Posterior cingulate gyrus (tissue), 11 donors: ENCODE measurements around the gene ARHGAP1.
A peak's percentile ranks its signal among the peaks of the same experiment; 100 is the strongest.
"Not testable (repeated sequence)": the region's sequence is repeated elsewhere in the genome, so short reads cannot be mapped to it uniquely, and the experiment has no call there.

Experiments used
- DNase-seq, 10 donors: peaks; one replicate each; pipeline versions ENCODE4 v3.0.0 to v3.0.0-alpha.2; 2020 to 2021; ENCODE audit warnings: mixed read lengths in 3 of 10
- intact Hi-C: fragments of 100-400 bp; cut with DNase I; formaldehyde crosslinking; loops from one replicate; pipeline ENCODE4 v1.15.1; 2023

ARHGAP1 gene

DNA sequence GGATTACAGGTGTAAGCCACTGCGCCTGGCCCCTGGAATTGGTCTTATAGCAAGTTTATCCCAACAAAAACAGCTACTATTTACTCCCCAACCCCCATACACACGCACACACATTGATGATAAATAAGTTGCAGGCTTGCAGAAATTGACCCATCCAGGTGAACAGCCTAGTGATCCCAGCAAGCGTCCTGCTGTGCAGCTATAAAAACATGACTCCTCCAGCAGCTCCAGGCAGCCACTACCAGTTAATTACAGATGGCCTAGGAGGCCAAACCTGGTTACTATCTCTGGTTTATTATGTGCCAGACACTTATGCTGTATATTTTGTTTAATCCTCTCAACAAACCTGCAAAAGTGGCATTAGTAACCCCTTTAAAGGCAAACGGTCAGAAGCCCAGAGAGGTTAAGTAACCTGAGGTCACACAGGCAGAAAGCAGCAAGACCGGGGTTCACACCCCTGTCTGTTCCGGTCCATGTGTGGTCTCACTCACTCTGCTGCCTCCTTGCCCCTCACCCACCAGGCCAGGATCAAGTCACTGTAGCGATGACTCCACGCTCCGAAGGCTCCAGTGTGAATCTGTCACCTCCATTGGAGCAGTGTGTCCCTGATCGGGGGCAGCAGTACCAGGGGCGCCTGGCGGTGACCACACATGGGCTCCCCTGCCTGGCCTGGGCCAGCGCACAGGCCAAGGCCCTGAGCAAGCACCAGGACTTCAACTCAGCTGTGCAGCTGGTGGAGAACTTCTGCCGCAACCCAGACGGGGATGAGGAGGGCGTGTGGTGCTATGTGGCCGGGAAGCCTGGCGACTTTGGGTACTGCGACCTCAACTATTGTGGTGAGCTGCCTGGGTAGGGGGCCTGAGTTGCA is 25.2 kb upstream of the ARHGAP1 start:
- intact Hi-C loops = no loop called here
- DNase-seq = peak in 2 of 10 donors; percentile 50 to 63

DNA sequence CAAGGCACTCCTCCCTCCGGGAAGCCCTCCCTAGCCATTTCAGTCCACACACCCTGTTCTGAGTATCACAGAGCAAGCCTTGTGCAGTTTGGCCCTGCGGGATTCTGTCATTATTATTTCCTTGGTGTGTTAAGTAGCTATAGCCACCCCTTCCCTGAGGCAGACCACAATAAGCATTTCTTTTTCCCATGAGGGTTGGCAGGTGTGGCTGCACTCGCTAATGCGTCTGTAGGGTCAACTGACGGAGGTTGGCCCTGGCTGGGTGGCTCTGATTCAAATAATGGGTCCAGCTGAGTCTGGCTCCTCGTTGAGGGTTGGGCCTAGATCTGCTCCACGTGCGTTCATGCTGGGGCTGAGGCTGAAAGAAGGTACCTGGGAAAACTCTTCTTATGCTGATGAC is 23.7 kb upstream of the ARHGAP1 start:
- peak in 1 of 10 donors; percentile 43 for DNase-seq
- intact Hi-C loops = no loop called here

DNA sequence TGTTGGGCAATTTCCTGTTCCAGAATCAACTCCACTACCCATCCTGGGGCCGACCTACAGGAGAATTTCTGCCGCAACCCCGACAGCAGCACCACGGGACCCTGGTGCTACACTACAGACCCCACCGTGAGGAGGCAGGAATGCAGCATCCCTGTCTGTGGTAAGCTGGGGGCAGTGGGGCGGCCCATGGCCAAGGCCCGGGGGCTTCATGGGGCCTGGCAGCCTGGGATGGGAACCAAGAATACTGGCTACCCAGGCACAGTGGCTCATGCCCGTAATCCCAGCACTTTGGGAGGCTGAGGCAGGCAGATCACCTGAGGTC is 22.9 kb upstream of the ARHGAP1 start:
- DNase-seq = peak in 2 of 10 donors; percentile 64 to 73
- intact Hi-C loops = no loop called here

DNA sequence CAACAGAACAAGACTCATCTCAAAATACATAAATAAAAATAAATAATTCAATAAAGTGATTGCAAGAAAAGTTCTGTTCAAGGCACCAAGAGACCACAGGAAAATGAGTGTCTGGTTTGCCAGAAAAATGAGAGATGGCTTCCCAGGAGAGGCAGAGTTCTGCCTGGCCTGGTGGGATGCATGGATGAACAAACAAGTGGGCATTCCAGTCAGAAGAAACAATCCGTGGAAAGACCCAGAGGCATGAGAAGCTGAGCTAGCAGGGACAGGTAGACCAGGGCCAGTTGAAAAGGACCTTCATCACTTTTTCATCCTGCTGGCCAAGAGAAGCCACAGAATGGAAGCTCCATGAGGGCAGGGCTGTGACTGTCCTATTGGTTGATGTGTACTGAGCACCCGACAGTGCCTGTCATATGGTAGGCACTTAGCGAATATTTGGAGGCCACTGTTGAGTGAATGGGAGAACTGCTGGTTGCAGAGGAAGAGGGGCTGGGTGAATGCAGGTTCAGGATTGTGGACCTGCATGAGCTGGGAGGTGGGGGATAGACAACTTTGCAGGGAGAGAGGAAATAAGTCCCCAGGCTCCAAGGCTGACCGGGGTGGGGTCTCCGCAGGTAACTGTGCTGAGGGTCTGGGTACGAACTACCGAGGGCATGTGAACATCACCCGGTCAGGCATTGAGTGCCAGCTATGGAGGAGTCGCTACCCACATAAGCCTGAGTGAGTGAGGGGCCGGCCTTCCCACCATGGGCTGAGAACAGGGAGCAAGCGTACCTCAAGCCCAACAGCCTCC is 22.3 kb upstream of the ARHGAP1 start:
- intact Hi-C loops = no loop called here
- DNase-seq = peak in 1 of 10 donors; percentile 3

DNA sequence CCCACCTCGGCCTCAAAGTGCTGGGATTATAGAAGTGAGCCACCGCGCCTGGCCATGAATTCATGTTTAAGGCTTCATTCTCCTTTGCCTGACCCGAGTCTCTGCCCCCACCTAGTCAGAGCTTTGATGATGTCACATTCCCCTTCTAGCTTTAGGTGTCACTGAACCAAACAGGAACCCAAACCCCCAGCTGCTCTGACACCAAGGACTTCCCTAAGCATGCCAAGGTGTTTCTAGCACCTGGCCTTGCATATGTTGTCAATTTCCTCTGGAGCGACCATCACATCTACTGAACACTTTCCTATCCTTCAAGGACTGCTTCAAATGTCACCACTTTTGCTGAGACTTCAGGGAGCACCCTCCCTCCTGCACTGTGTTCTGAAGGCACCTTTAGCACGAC is 20.9 kb upstream of the ARHGAP1 start:
- intact Hi-C loops = no loop called here

DNA sequence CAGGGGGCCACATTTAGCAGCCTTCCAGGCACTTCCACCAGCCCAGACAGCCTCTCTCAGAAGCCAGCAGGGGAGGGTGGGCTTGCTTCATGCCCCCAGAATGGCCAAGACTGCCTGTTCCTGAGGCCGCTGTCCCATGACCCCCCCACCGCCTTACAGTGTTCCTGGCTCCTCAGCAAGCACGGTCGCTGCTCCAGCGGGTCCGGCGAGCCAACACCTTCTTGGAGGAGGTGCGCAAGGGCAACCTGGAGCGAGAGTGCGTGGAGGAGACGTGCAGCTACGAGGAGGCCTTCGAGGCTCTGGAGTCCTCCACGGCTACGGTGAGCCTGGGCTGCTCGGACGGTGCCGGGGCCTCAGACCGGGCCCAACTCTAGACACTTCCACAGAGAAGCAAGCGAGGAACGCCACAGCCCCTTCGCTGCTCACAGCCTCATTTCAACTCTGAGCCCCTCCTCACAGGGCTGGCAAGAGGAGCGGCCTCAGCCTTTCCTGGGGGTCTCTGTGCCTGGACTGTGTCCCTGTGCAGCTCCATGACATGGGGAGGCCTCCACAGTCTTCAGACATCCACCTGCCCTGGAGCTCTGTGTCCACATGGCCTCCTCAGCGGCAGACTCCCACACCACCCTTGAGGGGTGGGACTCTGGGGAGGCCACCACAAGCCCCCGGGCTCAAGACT is 19.3 kb upstream of the ARHGAP1 start:
- peak in 2 of 10 donors; percentile 50 to 74 for DNase-seq

More for the DNA sequence above, 20.9 kb upstream of the ARHGAP1 start:
- DNase-seq = no peak

DNA sequence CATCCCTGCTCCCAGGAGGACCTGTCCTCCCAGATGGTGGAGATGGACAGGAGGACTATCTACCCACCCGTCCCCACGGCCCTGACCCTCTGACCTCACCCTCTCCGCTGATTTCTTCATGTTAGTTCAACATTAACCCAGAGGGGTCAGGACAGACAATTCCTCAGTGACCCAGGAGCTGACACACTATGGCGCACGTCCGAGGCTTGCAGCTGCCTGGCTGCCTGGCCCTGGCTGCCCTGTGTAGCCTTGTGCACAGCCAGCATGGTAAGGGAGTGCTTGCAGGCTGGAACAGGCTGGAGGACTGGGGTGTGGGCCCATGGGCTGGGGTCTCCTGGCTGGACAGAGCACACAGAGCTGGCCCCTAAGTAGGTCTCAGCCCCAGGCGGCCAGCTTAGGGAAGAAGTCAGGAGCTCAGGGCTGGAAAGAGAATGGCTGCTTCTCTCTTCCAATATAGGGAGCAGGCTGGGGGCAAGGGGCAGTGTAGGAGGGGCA is 18.7 kb upstream of the ARHGAP1 start, which contains the start of gene F2:
Gene F2 (plus strand): TSS at position 166 of the 495 bp plus-strand sequence. CDS start 23 bp downstream, at position 189.
- peak in 2 of 10 donors; percentile 30 to 49 for DNase-seq
- intact Hi-C loops = no loop called here

More for the DNA sequence above, 19.3 kb upstream of the ARHGAP1 start:
- intact Hi-C loops = no loop called here

DNA sequence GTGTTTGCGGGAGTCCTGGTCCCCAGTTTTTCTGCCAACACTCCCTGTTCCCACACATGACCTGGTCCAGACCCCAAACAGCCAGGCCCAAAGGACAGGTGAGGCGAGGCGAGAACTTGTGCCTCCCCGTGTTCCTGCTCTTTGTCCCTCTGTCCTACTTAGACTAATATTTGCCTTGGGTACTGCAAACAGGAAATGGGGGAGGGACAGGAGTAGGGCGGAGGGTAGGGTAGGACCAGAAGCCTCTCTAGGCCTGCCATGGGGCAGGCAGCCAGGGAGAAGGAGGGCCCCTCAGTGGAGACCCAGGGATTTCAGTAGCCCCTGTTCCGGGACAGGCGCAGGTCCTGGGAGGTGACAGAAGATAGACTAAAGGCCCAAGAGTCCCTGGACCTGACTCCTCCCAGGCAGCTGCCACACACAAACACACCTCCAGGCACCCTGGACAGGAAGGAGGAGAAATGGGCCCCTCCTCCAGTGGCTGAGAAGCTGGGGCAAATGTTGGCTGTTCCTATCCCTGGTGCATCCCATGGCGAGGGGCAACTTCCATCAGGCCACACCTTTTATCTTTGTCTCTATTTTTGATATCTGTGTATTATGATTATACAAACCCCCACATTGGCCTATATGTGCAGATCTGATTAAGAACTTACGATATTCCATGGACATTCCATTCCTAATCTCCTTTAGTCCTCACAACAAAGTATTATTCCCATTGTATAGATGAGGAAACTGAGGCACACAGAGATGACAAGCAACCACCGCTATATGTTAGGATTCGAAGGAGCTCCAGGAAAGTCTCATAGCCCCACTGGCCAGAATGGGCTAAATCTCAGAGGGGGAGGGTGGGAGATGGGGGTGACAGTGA is 18.0 kb upstream of the ARHGAP1 start:
- intact Hi-C loops = no loop called here
- DNase-seq = peak in 1 of 10 donors; percentile 48

DNA sequence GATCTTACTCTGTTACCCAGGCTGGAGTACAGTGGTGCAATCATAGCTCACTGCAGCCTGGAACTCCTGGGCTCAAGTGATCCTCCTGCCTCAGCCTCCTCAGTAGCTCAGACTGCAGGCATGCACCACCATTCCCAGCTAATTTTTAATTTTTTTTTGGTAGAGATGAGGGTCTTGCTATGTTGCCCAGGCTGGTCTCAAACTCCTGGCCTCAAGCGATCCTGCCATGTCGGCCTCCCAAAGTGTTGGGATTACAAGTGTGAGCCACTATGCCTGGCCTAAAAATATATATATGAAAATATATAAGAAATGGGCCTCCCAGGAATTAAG is 17.4 kb upstream of the ARHGAP1 start:
- DNase-seq, intact Hi-C loops: not testable (repeated sequence)

DNA sequence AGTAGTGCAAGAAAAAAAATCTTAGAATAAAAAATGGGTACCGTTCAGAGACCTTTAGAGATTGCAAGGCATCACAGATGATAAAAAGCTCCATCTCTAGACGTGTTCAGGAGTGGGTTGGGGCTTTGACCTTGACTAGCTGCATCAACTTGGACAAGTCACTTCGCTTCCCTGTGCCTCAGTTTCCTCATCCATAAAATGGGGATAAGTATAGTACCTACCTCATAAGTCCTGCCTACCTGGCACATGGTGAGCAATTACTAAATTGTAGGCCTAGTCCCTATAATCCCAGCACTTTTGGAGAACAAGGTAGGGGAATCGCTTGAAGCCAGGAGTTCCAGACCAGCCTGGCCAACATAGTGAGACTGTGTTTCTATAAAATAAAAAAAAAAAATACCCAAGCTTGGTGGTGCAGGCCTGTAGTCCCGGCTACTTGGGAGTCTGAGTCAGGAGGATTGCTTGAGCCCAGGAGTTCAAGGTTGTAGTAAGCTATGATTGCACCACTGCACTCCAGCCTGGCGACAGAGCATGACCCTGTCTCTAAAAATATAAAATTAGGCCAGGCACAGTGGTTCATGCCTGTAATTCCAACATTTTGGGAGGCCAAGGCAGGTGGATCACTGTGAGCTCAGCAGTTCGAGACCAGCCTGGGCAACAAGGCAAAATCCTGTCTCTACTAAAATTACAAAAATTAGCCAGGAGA is 12.6 kb upstream of the ARHGAP1 start:
- intact Hi-C loops = no loop called here
- DNase-seq = no peak

DNA sequence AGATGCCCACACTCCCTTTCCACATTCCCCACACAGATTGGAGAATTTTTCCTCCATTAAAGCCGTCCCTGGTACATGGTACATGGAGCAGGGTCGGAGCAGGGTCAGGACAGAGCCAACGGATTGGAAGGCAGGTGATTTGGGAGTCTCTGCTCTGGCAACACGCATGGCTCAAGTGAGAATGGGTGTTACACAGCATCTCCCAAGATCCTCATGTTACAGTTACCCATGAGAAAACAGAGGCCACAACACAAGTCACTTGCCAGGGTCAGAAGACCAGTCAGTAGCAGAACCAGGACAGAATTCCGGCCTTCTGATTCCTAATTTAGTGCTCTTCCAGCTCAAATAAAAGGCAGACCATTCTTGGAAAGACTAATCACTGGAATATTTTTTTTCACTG is 10.9 kb upstream of the ARHGAP1 start:
- intact Hi-C loops = no loop called here

DNA sequence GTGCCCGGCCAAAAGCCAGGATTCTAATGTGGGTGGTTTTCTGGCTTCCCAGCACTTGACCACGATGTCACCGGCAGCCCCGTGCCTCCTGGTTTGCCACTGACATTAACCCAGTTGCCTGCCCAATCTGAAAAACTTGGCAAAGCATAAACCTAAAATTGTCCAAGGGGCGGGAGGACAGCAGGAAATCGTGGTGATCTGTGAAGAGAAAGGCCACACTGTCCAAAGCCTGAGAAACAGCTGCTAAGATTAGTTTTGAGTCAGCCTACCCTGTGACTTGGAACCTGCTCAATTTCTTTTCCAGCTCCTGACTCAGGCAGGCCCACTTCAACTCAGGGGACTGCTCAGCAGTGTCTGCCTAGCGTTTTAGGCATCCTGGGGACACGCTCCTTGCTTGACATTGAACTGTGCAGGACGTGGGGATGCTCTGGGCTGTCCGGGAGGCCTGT is 10.4 kb upstream of the ARHGAP1 start:
- DNase-seq = peak in 4 of 10 donors; percentile 33 to 83 (median 46)
- intact Hi-C loops = no loop called here

More for the DNA sequence above, 10.9 kb upstream of the ARHGAP1 start:
- DNase-seq = no peak

DNA sequence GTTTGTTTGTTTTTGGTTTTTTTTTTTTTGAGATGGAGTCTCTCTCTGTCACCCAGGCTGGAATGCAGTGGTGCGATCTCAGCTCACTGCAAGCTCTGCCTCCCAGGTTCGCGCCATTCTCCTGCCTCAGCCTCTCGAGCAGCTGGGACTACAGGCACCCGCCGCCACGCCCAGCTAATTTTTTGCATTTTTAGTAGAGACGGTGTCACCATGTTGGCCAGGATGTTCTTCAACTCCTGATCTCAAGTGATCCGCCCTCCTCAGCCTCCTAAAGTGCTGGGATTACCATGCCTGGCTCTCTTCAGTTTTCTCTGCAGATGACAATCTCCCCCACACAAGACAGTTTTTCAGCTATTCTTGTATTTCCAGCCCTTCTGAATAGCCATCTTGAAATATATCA is 8.9 kb upstream of the ARHGAP1 start:
- DNase-seq, intact Hi-C loops: not testable (repeated sequence)

DNA sequence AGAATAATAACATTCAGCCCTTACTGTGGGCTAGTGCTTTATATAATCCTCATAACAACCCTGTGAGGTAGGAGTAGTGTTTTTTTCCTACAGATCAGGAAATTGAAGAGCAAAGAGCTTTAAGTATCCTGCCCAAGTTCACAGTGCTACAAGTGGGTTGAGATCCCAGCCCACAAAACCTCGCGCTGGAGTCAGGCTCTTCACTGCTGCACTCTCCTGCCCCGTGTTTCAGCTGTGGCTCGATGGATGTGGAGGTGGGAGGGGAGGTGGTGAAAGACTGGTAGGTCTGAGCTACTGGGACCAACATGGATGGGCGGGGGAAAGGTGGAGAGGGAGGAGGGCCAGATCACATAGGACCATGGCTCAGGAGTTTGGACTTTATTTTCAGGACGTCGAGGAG is 6.5 kb upstream of the ARHGAP1 start:
- DNase-seq = no peak
- intact Hi-C loops = no loop called here

DNA sequence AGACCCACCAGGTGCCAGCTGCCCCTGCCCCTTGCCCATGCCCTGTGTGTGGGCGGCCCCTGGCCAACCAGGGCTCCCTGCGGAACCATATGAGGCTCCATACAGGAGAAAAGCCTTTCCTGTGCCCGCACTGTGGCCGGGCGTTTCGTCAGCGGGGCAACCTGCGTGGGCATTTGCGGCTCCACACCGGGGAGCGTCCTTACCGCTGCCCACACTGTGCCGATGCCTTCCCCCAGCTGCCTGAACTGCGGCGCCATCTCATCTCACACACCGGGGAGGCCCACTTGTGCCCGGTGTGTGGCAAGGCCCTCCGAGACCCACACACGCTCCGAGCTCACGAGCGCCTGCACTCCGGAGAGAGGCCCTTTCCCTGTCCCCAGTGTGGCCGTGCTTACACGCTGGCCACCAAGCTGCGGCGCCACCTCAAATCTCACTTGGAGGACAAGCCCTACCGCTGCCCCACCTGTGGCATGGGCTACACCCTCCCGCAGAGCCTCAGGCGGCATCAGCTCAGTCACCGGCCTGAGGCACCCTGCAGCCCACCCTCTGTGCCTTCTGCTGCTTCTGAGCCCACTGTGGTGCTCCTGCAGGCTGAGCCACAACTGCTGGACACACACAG is 4.8 kb upstream of the ARHGAP1 start:
- intact Hi-C loops = no loop called here
- DNase-seq = no peak

DNA sequence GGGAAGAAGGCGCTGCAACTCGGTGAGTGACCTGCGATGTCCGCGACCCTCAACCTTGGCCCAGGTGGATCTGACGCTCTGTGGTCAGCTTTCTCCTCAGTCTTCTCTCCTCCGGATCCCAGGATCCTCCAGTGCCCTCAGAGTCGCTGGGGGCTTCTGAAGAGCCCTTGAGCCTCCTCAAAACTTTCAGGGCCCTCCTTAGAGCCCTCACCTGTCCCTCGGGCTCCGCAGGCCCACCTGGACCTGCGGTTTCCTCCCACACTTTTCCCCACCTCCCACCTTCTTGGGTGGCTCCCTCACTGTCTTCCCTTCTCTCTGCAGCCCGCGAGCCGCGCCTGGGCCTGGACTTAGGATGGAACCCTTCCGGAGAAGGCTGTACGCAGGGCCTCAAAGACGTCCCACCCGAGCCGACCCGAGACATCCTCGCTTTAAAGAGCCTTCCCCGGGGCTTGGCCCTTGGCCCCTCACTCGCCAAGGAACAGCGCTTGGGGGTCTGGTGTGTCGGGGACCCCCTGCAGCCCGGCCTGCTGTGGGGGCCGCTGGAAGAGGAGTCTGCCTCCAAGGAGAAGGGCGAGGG is 747 bp upstream of the ARHGAP1 start:
- DNase-seq = no peak
- intact Hi-C loops = no loop called here

DNA sequence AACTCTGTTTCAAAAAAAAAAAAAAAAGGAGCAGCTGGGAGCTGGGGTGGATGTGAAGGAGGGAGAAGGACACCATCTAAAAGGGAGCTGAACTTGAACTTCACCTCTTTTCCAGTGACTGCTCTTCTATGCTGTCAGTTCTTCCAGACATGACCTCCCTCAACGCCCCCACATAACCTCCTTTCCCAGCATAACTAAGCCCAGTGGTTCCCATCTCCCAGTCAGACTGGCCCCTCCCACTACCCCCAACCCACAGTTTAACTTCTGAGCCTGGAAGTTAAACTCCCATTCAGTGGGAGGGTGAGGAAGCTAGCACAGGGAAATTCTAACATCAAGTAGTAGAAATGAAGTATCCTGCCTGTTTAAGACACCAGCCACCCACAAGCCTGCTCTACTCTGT is 1.8 kb downstream of the ARHGAP1 start:
- DNase-seq = no peak

DNA sequence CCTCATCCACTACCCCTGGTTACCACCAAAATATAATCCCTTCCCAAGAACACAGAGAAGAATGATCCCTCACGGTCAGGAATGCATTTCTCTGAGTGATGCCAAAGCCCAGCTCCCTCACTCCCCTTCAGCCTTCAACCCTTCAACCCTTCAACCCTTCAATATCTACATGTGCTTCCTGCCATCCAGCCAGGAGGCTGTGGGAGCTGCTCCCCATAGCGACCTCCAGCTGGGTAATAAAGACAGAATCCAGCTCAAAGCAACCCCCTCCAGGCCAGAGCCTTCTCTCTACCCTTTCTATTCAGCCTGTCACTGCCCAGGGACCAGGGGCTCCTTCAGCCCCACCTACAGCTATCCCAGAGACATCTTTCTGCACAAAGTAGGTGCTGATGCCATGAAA is 2.7 kb downstream of the ARHGAP1 start:
- DNase-seq = no peak
- intact Hi-C loops = no loop called here

More for the DNA sequence above, 1.8 kb downstream of the ARHGAP1 start:
- intact Hi-C loops = no loop called here
